IMR-90 (cell line): ENCODE results near the gene ANGEL1. TPM values are rescaled to one million over a fixed set of nuclear protein-coding genes. Genes with fewer than 3 reads are reported as not detected.

ENCODE experiments used
- ATAC-seq: fragments of 200-7000 bp; cut with Tn5 transposase; 2 replicates; pipeline ENCODE4 v1.9.1; 2020; ENCODE audit warnings: low read depth, mild to moderate bottlenecking, moderate library complexity
- BruUV-seq: library from RNA; stranded (reverse); fragments of 400-500 nt; replicated peaks from 2 replicates; lab custom pipeline; 2021; lab: Mats Ljungman, UMichigan
- CTCF ChIA-PET: fragments of 300-600 bp; formaldehyde crosslinking; extraction: SDS; loops from one replicate; lab custom pipeline; 2021; ENCODE audit warnings: antibody characterized with exemption; lab: Yijun Ruan, JAX
- POLR2A ChIA-PET: fragments of 300-600 bp; sonication (Branson Sonifier 250); formaldehyde crosslinking; loops from one replicate; lab custom pipeline; 2022; ENCODE audit warnings: antibody characterized with exemption; ENCODE audit not compliant: unreplicated experiment; lab: Charles Lee
- DNase-seq: peaks from one replicate; pipeline ENCODE4 v3.0.0; 2013
- H2AFZ ChIP-seq: replicated peaks from 2 replicates; pipeline ENCODE3; 2013; ENCODE audit warnings: low read length, mild to moderate bottlenecking; ENCODE audit not compliant: poor library complexity
- H2AK5ac ChIP-seq: 2 replicates; pipeline ENCODE4 v1.6.1; 2013; ENCODE audit warnings: low read depth, low read length, inconsistent platforms
- H2AK9ac ChIP-seq: replicated peaks from 2 replicates; pipeline ENCODE3; 2013; ENCODE audit warnings: mild to moderate bottlenecking, low read depth, low read length, moderate library complexity; ENCODE audit not compliant: poor library complexity
- H2BK120ac ChIP-seq: 2 replicates; pipeline ENCODE4 v1.6.1; 2013; ENCODE audit warnings: low read depth, low read length, inconsistent platforms
- H2BK15ac ChIP-seq: 3 replicates; pipeline ENCODE4 v1.6.1; 2013; ENCODE audit warnings: low read depth, low read length, inconsistent platforms
- H2BK20ac ChIP-seq: 2 replicates; pipeline ENCODE4 v1.6.1; 2013; ENCODE audit warnings: low read depth, mild to moderate bottlenecking, inconsistent platforms, low read length, moderate library complexity
- H2BK5ac ChIP-seq: 2 replicates; pipeline ENCODE4 v1.6.1; 2013; ENCODE audit warnings: mild to moderate bottlenecking, low read depth, low read length, inconsistent platforms; ENCODE audit not compliant: poor library complexity, severe bottlenecking
- H3K14ac ChIP-seq: replicated peaks from 2 replicates; pipeline ENCODE4 v1.6.1; 2013; ENCODE audit warnings: low read depth, low read length, inconsistent platforms
- H3K18ac ChIP-seq: 2 replicates; pipeline ENCODE4 v1.6.1; 2013; ENCODE audit warnings: low read depth, low read length, control low read depth
- H3K23ac ChIP-seq: 2 replicates; pipeline ENCODE4 v1.6.1; 2013; ENCODE audit warnings: low read depth, low read length, inconsistent platforms
- H3K27ac ChIP-seq: 2 replicates; pipeline ENCODE4 v1.5.1; 2013; ENCODE audit warnings: mild to moderate bottlenecking, control low read depth, low read length; ENCODE audit not compliant: insufficient read depth
- H3K27me3 ChIP-seq: 2 replicates; pipeline ENCODE4 v1.6.1; 2013; ENCODE audit warnings: low read length; ENCODE audit not compliant: control insufficient read depth, insufficient read depth
- H3K36me3 ChIP-seq: 2 replicates; pipeline ENCODE4 v1.6.1; 2013; ENCODE audit warnings: low read length, mixed read lengths; ENCODE audit not compliant: control insufficient read depth, insufficient read depth
- H3K4ac ChIP-seq: 2 replicates; pipeline ENCODE4 v1.6.1; 2013; ENCODE audit warnings: low read depth, low read length, inconsistent platforms
- H3K4me1 ChIP-seq: 2 replicates; pipeline ENCODE4 v1.6.1; 2013; ENCODE audit warnings: low read length, mixed read lengths; ENCODE audit not compliant: control insufficient read depth, insufficient read depth
- H3K4me2 ChIP-seq: 2 replicates; pipeline ENCODE4 v1.6.1; 2013; ENCODE audit warnings: low read depth, mild to moderate bottlenecking, control low read depth, low read length, moderate library complexity
- H3K4me3 ChIP-seq: 2 replicates; pipeline ENCODE4 v1.5.1; 2013; ENCODE audit warnings: low read depth, mild to moderate bottlenecking, control low read depth, low read length, moderate library complexity; ENCODE audit not compliant: insufficient read depth
- H3K56ac ChIP-seq: 2 replicates; pipeline ENCODE4 v1.6.1; 2013; ENCODE audit warnings: low read length, inconsistent platforms; ENCODE audit not compliant: insufficient read depth; ENCODE audit errors: extremely low read depth
- H3K79me1 ChIP-seq, 2 experiments: 2 replicates each; pipeline ENCODE4 v1.6.1; 2013; ENCODE audit warnings: low read length in 2 of 2, inconsistent platforms in 1 of 2, low read depth in 1 of 2
- H3K9ac ChIP-seq: 2 replicates; pipeline ENCODE4 v1.6.1; 2013; ENCODE audit warnings: low read depth, low read length, control low read depth
- H3K9me1 ChIP-seq: 2 replicates; pipeline ENCODE4 v1.6.1; 2013; ENCODE audit warnings: low read length, inconsistent platforms; ENCODE audit not compliant: insufficient read depth
- H3K9me3 ChIP-seq: 2 replicates; pipeline ENCODE4 v1.6.1; 2013; ENCODE audit warnings: low read length; ENCODE audit not compliant: control insufficient read depth, insufficient read depth
- H4K20me1 ChIP-seq: 2 replicates; pipeline ENCODE4 v1.6.1; 2013; ENCODE audit warnings: low read length, inconsistent platforms; ENCODE audit not compliant: insufficient read depth
- H4K5ac ChIP-seq: 2 replicates; pipeline ENCODE4 v1.6.1; 2013; ENCODE audit warnings: mild to moderate bottlenecking, low read depth, low read length, control low read depth
- H4K8ac ChIP-seq, 2 experiments: 2 replicates each; pipeline ENCODE4 v1.6.1; 2013; ENCODE audit warnings: low read depth in 2 of 2, low read length in 2 of 2, control low read depth in 1 of 2, inconsistent platforms in 1 of 2
- H4K91ac ChIP-seq: 2 replicates; pipeline ENCODE4 v1.6.1; 2013; ENCODE audit warnings: low read depth, low read length, inconsistent platforms; ENCODE audit not compliant: insufficient read depth
- BHLHE40 ChIP-seq: fragments of 150-350 bp; IDR thresholded peaks from 2 replicates; pipeline ENCODE4 v1.6.1; 2016; ENCODE audit warnings: mild to moderate bottlenecking, low read depth, low read length
- CEBPB ChIP-seq: IDR thresholded peaks from 2 replicates; pipeline ENCODE4 v1.6.1; 2012; ENCODE audit warnings: low read depth, low read length, improper control_type of control experiment
- CTCF ChIP-seq: conservative IDR thresholded peaks from 2 replicates; pipeline ENCODE4 v1.5.1; 2012; ENCODE audit warnings: mild to moderate bottlenecking, low read depth, low read length, improper control_type of control experiment
- FOS ChIP-seq: fragments of 150-350 bp; IDR thresholded peaks from 2 replicates; pipeline ENCODE4 v1.6.1; 2016; ENCODE audit warnings: low read depth, low read length
- MAFK ChIP-seq: IDR thresholded peaks from 2 replicates; pipeline ENCODE4 v1.6.1; 2012; ENCODE audit warnings: low read depth, low read length, improper control_type of control experiment
- MAZ ChIP-seq: IDR thresholded peaks from 2 replicates; pipeline ENCODE4 v1.6.1; 2012; ENCODE audit warnings: low read depth, mild to moderate bottlenecking, low read length, improper control_type of control experiment, moderate library complexity, borderline replicate concordance
- MXI1 ChIP-seq: IDR thresholded peaks from 2 replicates; pipeline ENCODE4 v1.6.1; 2012; ENCODE audit warnings: low read depth, mild to moderate bottlenecking, low read length, moderate library complexity, borderline replicate concordance
- POLR2A ChIP-seq: IDR thresholded peaks from 2 replicates; pipeline ENCODE4 v1.6.1; 2012; ENCODE audit warnings: mild to moderate bottlenecking, low read depth, low read length
- RAD21 ChIP-seq: IDR thresholded peaks from 2 replicates; pipeline ENCODE4 v1.6.1; 2012; ENCODE audit warnings: low read length, improper control_type of control experiment
- RCOR1 ChIP-seq: IDR thresholded peaks from 2 replicates; pipeline ENCODE4 v1.6.1; 2012; ENCODE audit warnings: mild to moderate bottlenecking, low read length, improper control_type of control experiment; ENCODE audit not compliant: insufficient replicate concordance
- RFX5 ChIP-seq: IDR thresholded peaks from 2 replicates; pipeline ENCODE4 v1.8.0; 2012; ENCODE audit warnings: low read depth, mild to moderate bottlenecking, low read length, moderate library complexity
- WGBS, 2 experiments: methylation state at CpG; one replicate each; pipeline versions ENCODE4 v1.1.5 to v1.1.7; 2013; ENCODE audit warnings: missing lambda C conversion rate in 2 of 2; ENCODE audit not compliant: insufficient read length in 1 of 2; ENCODE audit errors: extremely low coverage in 2 of 2; 5-methylcytosine and 5-hydroxymethylcytosine counted together
- dilution Hi-C: fragments of 300-500 bp; cut with HindIII; formaldehyde crosslinking; loops from one replicate; pipeline ENCODE4 v1.14.3; 2018; ENCODE audit warnings: low sequenced_read_pairs; ENCODE audit not compliant: unreplicated experiment
- in situ Hi-C: fragments of 300-500 bp; cut with MboI; formaldehyde crosslinking; loops from 3 replicates; pipeline ENCODE4 v1.14.3; 2019; ENCODE audit warnings: low sequenced_read_pairs, inconsistent platforms, mixed read lengths
- intact Hi-C: fragments of 100-400 bp; cut with micrococcal nuclease; formaldehyde crosslinking; loops from 2 replicates; pipeline ENCODE4 v1.10.0; 2022
- polyA plus RNA-seq, 3 experiments: library from polyadenylated mRNA; depleted of rRNA; stranded (reverse); fragments of >200 nt; gene quantifications; 2 replicates each; pipeline ENCODE4 v1.2.3, GENCODE V29; 2012; ENCODE audit warnings: low replicate concordance in 1 of 3
- total RNA-seq: library from RNA; depleted of rRNA; stranded (reverse); fragments of >200 nt; gene quantifications from 2 replicates; pipeline ENCODE4 v1.2.3, GENCODE V29; 2012
- TF ChIP-seq, protein P1 (sequence below): fragments of 150-350 bp; IDR thresholded peaks from 2 replicates; pipeline ENCODE4 v1.6.1; 2017; ENCODE audit warnings: mild to moderate bottlenecking, antibody characterized with exemption, low read length, low read depth
- TF ChIP-seq, protein P2 (sequence below): fragments of 150-350 bp; IDR thresholded peaks from 2 replicates; pipeline ENCODE4 v1.6.1; 2016; ENCODE audit warnings: low read depth, mild to moderate bottlenecking, low read length, moderate library complexity, borderline replicate concordance

Gene ANGEL1
- total and polyA plus RNA-seq, 2 of the 4 experiments (the other 2 are of a cell fraction): 4.1 to 10.0 TPM

- no CpG with 5 or more reads among the region's 1 CpG for WGBS, 2 experiments
- Histone ChIP-seq H2AFZ (no peak overlapping the region), H2BK15ac (no peak overlapping the region), H4K8ac (no peak overlapping the region), H3K23ac (no peak overlapping the region), H3K9me1 (peaks cover 4% of the 10 kb centered on the region; the same call in 1 of the 2 replicates), H3K18ac (no peak overlapping the region), H3K36me3 (peaks cover 15% of the 10 kb centered on the region), H2AK9ac (no peak overlapping the region), H2BK120ac (no peak overlapping the region), H4K91ac (no peak overlapping the region), H2BK20ac (no peak overlapping the region), H3K4ac (no peak overlapping the region), H2AK5ac (no peak overlapping the region), H3K4me3 (no peak overlapping the region), H3K27me3 (no peaks in the 10 kb centered on the region), H3K4me2 (no peak overlapping the region), H3K9me3 (no peaks in the 10 kb centered on the region), H3K56ac (no peak overlapping the region), H3K79me1 (0 out of 4 replicates have a peak, but pooled peaks cover 0 to 8% of the 10 kb centered on the region in 2 experiments), H3K27ac (no peak overlapping the region), H3K9ac (no peak overlapping the region), H3K14ac (no peak overlapping the region), H4K20me1 (no peaks in the 10 kb centered on the region), H4K5ac (no peak overlapping the region), H2BK5ac (no peak overlapping the region), H3K4me1 (no peaks in the 10 kb centered on the region)
- ATAC-seq: no peak
- ChIA-PET POLR2A (no interaction called here), CTCF (no interaction called here)
- in situ Hi-C loops (no loop called here), dilution Hi-C loops (no loop called here), intact Hi-C loops (no loop called here)
- DNase-seq: no peak
- TF ChIP-seq, protein P1, sequence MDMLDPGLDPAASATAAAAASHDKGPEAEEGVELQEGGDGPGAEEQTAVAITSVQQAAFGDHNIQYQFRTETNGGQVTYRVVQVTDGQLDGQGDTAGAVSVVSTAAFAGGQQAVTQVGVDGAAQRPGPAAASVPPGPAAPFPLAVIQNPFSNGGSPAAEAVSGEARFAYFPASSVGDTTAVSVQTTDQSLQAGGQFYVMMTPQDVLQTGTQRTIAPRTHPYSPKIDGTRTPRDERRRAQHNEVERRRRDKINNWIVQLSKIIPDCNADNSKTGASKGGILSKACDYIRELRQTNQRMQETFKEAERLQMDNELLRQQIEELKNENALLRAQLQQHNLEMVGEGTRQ: no peak
- no peak for TF ChIP-seq RAD21
- no peak for TF ChIP-seq MAFK
- TF ChIP-seq RFX5: no peak
- no peak for TF ChIP-seq POLR2A
- no peak for TF ChIP-seq BHLHE40
- no peak for TF ChIP-seq MAZ
- no peak for TF ChIP-seq RCOR1
- no peak for TF ChIP-seq MXI1
- TF ChIP-seq CTCF: no peak
- TF ChIP-seq FOS: no peak
- no peak for TF ChIP-seq CEBPB
- TF ChIP-seq, protein P2, sequence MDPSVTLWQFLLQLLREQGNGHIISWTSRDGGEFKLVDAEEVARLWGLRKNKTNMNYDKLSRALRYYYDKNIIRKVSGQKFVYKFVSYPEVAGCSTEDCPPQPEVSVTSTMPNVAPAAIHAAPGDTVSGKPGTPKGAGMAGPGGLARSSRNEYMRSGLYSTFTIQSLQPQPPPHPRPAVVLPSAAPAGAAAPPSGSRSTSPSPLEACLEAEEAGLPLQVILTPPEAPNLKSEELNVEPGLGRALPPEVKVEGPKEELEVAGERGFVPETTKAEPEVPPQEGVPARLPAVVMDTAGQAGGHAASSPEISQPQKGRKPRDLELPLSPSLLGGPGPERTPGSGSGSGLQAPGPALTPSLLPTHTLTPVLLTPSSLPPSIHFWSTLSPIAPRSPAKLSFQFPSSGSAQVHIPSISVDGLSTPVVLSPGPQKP: no peak
- BruUV-seq: no TSS peak
Observed at GRCh38 chr14:76808011-76808410, 4.7 kb downstream of the ANGEL1 start.
